ENCODE results near the gene CHN1.

Gene CHN1

GRCh38 chr2:174827371-174828369 lies 177.5 kb downstream of the CHN1 start:
- TF ChIP-seq CTCF (IDR thresholded peaks at IDR 0.05) (no peak), ZFX (IDR thresholded peaks at IDR 0.05; ENCODE audit: borderline replicate concordance) (no peak)
- H3K27ac ChIP-seq: no peak overlapping the region

- no peak overlapping the region for H3K27ac ChIP-seq
- no peak for TF ChIP-seq CTCF (IDR thresholded peaks at IDR 0.05)
- no peak for TF ChIP-seq ZFX (IDR thresholded peaks at IDR 0.05; ENCODE audit: borderline replicate concordance)
Measured at GRCh38 chr2:174826051-174826450, 179.1 kb downstream of the CHN1 start.

GRCh38 chr2:174824068-174824467 lies 181.1 kb downstream of the CHN1 start:
- TF ChIP-seq CTCF (IDR thresholded peaks at IDR 0.05) (no peak), ZFX (IDR thresholded peaks at IDR 0.05; ENCODE audit: borderline replicate concordance) (no peak)
- no peak overlapping the region for H3K27ac ChIP-seq

GRCh38 chr2:174821628-174822027 lies 183.6 kb downstream of the CHN1 start:
- no peak overlapping the region for H3K27ac ChIP-seq
- TF ChIP-seq CTCF (IDR thresholded peaks at IDR 0.05): no peak
- no peak for TF ChIP-seq ZFX (IDR thresholded peaks at IDR 0.05; ENCODE audit: borderline replicate concordance)

- no peak for TF ChIP-seq ZFX (IDR thresholded peaks at IDR 0.05; ENCODE audit: borderline replicate concordance)
- no peak for TF ChIP-seq CTCF (IDR thresholded peaks at IDR 0.05)
- H3K27ac ChIP-seq: no peak overlapping the region
Measured at GRCh38 chr2:174820361-174820760, 184.8 kb downstream of the CHN1 start.

GRCh38 chr2:174815526-174815925 lies 189.7 kb downstream of the CHN1 start:
- TF ChIP-seq ZFX (IDR thresholded peaks at IDR 0.05; ENCODE audit: borderline replicate concordance): no peak
- no peak for TF ChIP-seq CTCF (IDR thresholded peaks at IDR 0.05)
- no peak overlapping the region for H3K27ac ChIP-seq

- H3K27ac ChIP-seq: no peak overlapping the region
- TF ChIP-seq CTCF (IDR thresholded peaks at IDR 0.05): no peak
- no peak for TF ChIP-seq ZFX (IDR thresholded peaks at IDR 0.05; ENCODE audit: borderline replicate concordance)
Measured at GRCh38 chr2:174812037-174812436, 193.1 kb downstream of the CHN1 start.

Data from 22Rv1 (cell line).